ENCODE data around the gene PLEKHH3.

The PLEKHH3 gene, protein sequence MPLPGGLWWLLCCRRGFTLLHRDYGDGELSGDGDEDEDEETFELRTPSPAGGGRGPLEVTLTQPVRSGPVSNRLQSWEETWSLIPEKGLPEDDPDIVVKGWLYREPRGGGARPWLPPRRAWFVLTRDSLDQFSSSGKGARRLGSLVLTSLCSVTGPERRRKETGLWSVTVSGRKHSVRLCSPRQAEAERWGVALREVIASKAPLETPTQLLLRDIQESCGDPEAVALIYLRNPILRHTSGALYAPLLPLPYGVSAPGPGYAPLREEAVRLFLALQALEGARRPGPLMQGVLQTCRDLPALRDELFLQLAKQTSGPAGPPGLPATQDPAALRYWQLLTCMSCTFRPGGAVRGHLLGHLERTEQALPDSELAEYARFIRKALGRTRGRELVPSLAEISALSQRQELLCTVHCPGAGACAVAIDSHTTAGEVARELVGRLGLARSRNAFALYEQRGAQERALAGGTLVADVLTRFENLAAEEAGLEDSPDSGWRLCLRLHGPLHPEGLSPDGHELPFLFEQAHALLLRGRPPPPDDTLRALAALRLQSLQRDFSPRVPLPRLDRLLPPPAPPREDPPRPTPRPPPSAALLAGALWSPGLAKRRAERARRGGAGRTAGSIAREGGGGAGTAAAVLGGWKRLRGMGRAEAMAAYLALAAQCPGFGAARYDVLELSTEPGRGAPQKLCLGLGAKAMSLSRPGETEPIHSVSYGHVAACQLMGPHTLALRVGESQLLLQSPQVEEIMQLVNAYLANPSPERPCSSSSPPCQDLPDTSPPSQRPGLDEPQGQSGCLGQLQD

DNA sequence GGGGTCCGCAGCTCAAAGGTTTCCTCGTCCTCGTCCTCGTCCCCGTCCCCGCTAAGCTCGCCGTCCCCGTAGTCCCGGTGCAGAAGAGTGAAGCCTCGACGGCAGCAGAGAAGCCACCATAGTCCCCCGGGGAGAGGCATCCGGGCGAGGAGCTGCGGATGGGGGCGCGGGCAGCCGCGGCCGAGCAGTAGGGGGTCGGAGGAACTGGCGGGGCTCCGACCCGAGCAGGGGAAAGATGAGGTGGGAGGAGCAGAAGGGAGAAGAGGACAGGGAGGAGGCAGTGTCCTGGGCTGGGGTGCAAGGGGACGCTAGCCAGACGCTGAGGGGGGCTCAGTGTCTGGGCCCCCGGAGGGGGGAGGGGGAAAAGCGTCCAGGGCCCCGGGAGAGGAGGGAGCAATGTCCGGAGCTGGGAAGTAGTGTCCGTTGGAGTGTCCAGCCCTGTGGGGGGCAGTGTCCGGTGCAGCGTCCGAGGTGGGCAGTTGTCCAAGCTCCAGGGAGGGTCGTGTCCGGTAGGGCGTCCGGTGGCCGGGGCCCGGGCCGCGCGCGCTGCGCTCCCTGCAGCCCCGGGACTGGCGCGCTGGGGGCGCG is at the start of gene PLEKHH3:
Gene PLEKHH3, minus strand, starts transcription at position 571 of the 588 bp plus-strand sequence. Its CDS starts 431 bp downstream, at position 140.
- DNase-seq = no peak

- DNase-seq = no peak
Observed at GRCh38 chr17:42725143-42725542, 48.3 kb upstream of the PLEKHH3 start.

GRCh38 chr17:42723636-42724035 is 46.8 kb upstream of the PLEKHH3 start:
- no peak for DNase-seq

DNA sequence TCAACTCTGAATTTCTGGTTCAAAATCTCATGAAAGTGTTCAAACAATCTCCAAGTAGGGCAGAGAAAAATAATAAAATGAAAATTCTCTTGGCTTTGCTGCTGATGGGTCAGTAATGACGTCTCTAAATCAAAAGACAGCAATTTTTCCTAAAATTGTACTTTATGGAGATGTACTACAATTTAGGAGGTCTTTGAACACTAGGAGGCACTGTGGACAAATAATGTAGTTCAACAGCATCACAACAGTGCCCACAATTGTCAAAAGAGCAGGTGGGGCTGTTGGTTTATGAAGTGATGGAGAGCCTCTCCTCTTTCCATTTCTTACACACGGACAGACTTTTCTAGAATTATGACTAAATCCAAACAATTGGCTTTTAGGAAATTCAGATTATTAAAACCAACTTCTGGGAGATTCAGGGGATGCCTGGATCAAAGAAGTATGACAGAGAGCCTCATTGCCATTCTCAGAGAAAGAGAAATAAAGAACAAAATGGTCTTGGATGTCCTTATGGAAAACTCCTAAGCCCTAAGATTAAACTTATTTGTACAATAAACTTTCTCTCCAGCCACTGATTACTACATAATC is 44.3 kb upstream of the PLEKHH3 start:
- DNase-seq = peak; percentile 19

- DNase-seq = no peak
Observed at GRCh38 chr17:42709561-42709960, 32.8 kb upstream of the PLEKHH3 start.

GRCh38 chr17:42708588-42708987 is 31.8 kb upstream of the PLEKHH3 start:
- no peak for DNase-seq

GRCh38 chr17:42706732-42707131 is 29.9 kb upstream of the PLEKHH3 start:
- DNase-seq = peak; percentile 68

DNA sequence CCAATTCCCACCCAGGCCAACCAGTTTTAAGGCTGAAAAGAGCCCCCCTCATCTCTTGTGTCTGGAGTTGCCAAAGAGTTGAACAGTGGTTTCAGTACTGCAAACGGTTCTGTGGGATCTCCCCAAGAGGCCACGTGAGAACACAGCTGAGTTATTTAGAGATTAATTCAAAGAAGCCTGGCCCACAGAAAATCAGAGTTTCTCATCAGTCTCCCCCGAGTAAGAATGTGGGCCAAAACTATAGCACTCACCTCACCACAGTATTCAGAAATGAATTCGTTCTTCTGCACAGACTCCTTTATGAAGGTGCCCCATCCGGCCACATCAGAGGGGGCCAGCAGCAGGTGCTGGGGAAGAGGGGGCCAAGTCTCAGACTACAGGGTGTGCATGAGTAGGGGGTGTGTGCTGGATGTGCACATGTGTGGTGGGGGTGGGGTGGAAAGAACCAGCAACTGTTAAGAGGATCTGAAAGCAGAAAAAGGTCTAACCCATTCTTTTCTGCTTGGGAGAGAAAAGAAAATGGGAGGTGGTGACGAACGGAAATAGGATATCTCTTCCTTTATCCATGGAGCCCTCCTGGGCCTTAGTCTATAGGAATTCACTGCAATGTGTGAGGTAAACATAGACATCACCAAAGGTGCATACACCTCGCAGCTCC is 28.2 kb upstream of the PLEKHH3 start:
- DNase-seq = peak; percentile 59

DNA sequence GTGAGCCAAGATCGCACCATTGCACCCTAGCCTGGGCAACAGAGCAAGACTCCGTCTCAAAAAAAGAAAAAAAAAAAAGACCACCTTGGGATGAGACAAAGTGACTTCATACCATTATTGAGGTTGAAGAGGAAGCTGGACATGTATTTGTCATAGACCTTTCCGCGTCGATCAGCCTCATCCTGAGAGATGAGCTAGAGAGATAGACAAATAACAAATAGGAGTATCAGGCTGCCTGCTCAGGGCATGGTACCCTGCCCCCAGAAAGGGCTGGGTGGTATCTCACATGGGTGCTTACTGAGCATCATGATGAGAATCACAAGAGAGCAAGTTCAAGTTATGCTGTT is 27.7 kb upstream of the PLEKHH3 start:
- DNase-seq = no peak

DNA sequence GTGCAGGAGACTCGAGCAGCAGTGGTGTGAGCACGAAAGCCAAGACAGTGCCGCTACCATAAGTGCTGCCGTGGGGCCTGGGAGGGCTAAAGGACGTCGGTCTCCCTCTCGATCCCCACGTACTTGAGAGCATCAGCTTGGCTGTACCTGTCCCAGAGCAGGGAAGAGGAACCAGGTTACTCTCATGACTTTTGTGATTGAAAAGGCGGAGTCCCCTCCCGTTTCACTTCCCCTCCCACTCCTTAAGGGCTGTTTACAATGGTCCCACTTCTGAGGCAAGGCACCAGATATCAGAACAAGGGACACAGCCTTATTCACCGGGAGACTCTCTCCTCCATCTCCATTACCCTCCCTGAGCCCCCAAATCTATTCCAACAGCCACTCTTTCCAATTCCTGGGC is 25.7 kb upstream of the PLEKHH3 start:
- no peak for DNase-seq

- DNase-seq = no peak
Observed at GRCh38 chr17:42700586-42701289, 23.9 kb upstream of the PLEKHH3 start.

GRCh38 chr17:42699415-42699740 is 22.6 kb upstream of the PLEKHH3 start:
- no peak for DNase-seq

- no peak for DNase-seq
Observed at GRCh38 chr17:42698736-42699414, 22.1 kb upstream of the PLEKHH3 start.

DNA sequence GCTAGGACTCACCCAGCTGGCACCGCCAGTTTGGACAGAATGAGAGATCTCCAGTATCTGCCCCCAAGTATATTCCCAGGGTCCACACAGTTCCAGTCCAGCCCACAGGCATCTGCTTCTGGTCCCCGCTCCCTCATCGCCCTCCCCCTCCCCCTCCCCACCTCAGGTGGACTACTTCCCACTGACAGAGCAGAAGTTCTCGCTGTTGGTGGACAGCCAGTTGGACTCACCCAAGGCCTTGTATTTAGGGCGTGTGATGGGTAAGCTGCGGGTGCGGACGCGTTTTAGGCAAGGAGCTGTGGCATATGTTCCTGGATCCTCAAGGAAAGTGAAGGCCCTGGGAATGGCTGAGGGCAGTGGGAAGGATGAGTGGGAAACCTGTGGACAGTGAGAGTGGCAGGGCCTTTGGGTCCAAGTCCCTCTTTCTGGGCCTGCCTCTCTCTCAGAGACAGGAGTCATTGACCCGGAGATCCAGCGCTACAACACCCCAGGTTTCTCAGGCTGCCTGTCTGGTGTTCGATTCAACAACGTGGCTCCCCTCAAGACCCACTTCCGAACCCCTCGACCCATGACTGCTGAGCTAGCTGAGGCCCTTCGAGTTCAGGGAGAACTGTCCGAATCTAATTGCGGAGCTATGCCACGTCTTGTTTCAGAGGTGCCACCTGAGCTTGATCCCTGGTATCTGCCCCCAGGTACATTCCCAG is 20.5 kb upstream of the PLEKHH3 start:
- no peak for DNase-seq

- DNase-seq = no peak
Observed at GRCh38 chr17:42695500-42695899, 18.7 kb upstream of the PLEKHH3 start.

GRCh38 chr17:42694524-42694923 is 17.7 kb upstream of the PLEKHH3 start:
- DNase-seq = no peak

DNA sequence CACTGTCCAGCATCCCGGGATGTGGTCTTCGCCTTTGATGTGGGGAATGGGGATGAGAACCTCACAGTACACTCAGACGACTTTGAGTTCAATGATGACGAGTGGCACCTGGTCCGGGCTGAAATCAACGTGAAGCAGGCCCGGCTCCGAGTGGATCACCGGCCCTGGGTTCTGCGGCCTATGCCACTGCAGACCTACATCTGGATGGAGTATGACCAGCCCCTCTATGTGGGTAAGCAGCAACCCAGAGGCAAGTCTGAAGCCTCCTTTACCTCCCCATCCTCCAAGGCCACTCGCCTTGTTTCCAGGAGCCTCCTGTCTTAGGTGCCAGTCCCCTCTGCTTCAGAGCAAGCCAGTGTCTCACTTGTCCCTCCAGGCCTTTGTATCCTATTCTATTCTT is 15.7 kb upstream of the PLEKHH3 start:
- no peak for DNase-seq

- DNase-seq = no peak
Observed at GRCh38 chr17:42691021-42691545, 14.3 kb upstream of the PLEKHH3 start.

DNA sequence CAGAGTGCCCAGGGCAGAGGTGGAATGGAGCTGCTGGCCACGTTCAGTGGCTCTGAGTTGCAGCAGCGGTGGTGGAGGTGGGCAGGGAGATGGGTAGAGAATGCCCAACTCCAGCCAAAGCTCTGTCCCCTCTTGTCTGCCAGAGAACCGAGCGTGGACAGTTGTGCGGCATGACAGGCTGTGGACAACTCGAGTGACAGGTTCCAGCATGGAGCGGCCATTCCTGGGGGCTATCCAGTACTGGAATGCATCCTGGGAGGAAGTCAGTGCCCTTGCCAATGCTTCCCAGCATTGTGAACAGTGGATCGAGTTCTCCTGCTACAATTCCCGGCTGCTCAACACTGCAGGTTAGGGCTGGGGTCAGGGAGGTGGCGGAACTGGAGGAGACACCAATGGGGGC is 13.8 kb upstream of the PLEKHH3 start:
- no peak for DNase-seq

- no peak for DNase-seq
Observed at GRCh38 chr17:42687707-42688320, 11.0 kb upstream of the PLEKHH3 start.

Data from activated CD4-positive, alpha-beta T cell treated with anti-CD3 and anti-CD28 coated beads for 48 hours (primary cell).